ENCODE measurements around the gene PCCB. TPM values are rescaled to one million over a fixed set of nuclear protein-coding genes. Genes with fewer than 3 reads are reported as not detected.

PCCB gene
- total RNA-seq, 1 experiment from 2014 or later, result 46.8 TPM

DNA sequence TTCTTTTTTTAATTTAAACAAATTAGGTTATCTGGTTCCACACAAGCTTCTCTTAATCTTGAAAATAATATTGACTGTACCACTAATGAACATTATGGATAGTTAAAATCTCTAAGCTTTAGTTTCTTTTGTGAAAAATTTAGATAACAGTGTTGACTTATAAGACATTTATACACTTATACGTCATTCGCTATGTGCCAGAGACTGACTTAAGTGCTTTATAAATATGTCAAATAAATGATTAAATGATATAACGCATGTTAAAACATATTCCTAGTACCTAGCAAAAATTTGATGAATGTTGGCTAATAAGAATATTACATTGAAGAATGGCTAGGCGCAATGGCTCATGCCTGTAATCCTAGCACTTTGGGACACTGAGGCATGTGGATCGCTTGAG lies 96.3 kb downstream of the PCCB start:
- H3K9me3 ChIP-seq (ENCODE audit: insufficient read depth, low read depth), result no peaks in the 10 kb centered on the region
- peaks cover 12% of the 10 kb centered on the region; the same call in 1 of the 2 replicates for H3F3A ChIP-seq (ENCODE audit: insufficient read depth, low read depth)
- H4K20me1 ChIP-seq (ENCODE audit: insufficient read depth), result 0 out of 2 replicates have a peak, but pooled peaks cover 2% of the 10 kb centered on the region
- peaks cover 14% of the 10 kb centered on the region for H3K4me1 ChIP-seq (replicated peaks; ENCODE audit: insufficient read depth)
- intact Hi-C loops (cut with micrococcal nuclease; ENCODE audit: unreplicated experiment), result no loop called here
- DNase-seq, result no peak
- H3K36me3 ChIP-seq (ENCODE audit: low read depth), result peaks cover 13% of the 10 kb centered on the region; the same call in 1 of the 2 replicates
- CTCF ChIA-PET, result no interaction called here
- TF ChIP-seq, protein P1, sequence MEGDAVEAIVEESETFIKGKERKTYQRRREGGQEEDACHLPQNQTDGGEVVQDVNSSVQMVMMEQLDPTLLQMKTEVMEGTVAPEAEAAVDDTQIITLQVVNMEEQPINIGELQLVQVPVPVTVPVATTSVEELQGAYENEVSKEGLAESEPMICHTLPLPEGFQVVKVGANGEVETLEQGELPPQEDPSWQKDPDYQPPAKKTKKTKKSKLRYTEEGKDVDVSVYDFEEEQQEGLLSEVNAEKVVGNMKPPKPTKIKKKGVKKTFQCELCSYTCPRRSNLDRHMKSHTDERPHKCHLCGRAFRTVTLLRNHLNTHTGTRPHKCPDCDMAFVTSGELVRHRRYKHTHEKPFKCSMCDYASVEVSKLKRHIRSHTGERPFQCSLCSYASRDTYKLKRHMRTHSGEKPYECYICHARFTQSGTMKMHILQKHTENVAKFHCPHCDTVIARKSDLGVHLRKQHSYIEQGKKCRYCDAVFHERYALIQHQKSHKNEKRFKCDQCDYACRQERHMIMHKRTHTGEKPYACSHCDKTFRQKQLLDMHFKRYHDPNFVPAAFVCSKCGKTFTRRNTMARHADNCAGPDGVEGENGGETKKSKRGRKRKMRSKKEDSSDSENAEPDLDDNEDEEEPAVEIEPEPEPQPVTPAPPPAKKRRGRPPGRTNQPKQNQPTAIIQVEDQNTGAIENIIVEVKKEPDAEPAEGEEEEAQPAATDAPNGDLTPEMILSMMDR (conservative IDR thresholded peaks at IDR 0.05), result no peak
- no peak for TF ChIP-seq EZH2 (IDR thresholded peaks at IDR 0.05; ENCODE audit: low read depth)
- no peaks in the 10 kb centered on the region for H3K9me2 ChIP-seq (ENCODE audit: insufficient read depth)
- no peaks in the 10 kb centered on the region for H3K27me3 ChIP-seq (ENCODE audit: insufficient read depth, low read depth)
- no peak overlapping the region for H3K27ac ChIP-seq
- no peak overlapping the region for H3K4me3 ChIP-seq
- no peak overlapping the region for H3K4me2 ChIP-seq
- H3K79me2 ChIP-seq (ENCODE audit: low read depth), result no peaks in the 10 kb centered on the region
- BruUV-seq (replicated peaks), result no TSS peak
- POLR2A ChIA-PET (ENCODE audit: unreplicated experiment), result no interaction called here
- H2AFZ ChIP-seq, result no peak overlapping the region

DNA sequence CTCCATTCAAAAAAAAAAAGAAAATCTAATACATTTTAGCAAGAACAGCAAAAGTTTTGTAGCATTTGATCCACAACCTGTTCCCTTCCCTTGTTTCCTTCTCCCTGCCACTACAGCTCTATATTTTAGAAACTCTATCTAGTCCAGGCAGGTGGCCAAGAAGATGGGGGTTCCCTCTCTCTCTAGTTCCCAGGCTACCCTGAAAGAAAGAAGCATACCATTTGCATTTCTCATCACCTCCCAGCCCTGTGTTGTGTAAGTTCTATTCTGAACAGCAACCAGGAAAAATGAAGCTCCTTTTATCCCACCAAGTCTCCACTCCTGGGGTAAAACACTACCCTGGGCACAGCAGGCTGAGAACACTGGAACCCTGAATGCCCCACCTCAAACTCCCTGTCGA lies 100.0 kb downstream of the PCCB start:
- no peak overlapping the region for H2AFZ ChIP-seq
- peaks cover 10% of the 10 kb centered on the region; the same call in 1 of the 2 replicates for H3K36me3 ChIP-seq (ENCODE audit: low read depth)
- H3K4me3 ChIP-seq, result no peak overlapping the region
- peak overlapping the region; percentile 74 for H3K27ac ChIP-seq
- ChIA-PET CTCF (interaction anchor here (0.5 to 1.8 kb wide), 2 partner anchors 44 to 175 kb away, joined by 3 to 6 read pairs; no protein-coding TSS in a partner anchor), POLR2A (ENCODE audit: unreplicated experiment) (interaction anchor here (0.6 kb wide), 3 partner anchors 164 to 1824 kb away, joined by 3 to 16 read pairs (median 4); partner anchors contain the start of gene DBR1)
- BruUV-seq (replicated peaks), result no TSS peak
- TF ChIP-seq, protein P1 (conservative IDR thresholded peaks at IDR 0.05), result no peak
- TF ChIP-seq EZH2 (IDR thresholded peaks at IDR 0.05; ENCODE audit: low read depth), result no peak
- H3F3A ChIP-seq (ENCODE audit: insufficient read depth, low read depth), result peaks cover 12% of the 10 kb centered on the region; the same call in 1 of the 2 replicates
- H3K4me1 ChIP-seq (replicated peaks; ENCODE audit: insufficient read depth), result peaks cover 14% of the 10 kb centered on the region
- H3K9me3 ChIP-seq (ENCODE audit: insufficient read depth, low read depth), result no peaks in the 10 kb centered on the region
- peak overlapping the region; percentile 57 for H3K4me2 ChIP-seq
- no peaks in the 10 kb centered on the region for H3K79me2 ChIP-seq (ENCODE audit: low read depth)
- H4K20me1 ChIP-seq (ENCODE audit: insufficient read depth), result 0 out of 2 replicates have a peak, but pooled peaks cover 2% of the 10 kb centered on the region
- H3K27me3 ChIP-seq (ENCODE audit: insufficient read depth, low read depth), result no peaks in the 10 kb centered on the region
- intact Hi-C loops (cut with micrococcal nuclease; ENCODE audit: unreplicated experiment), result loop anchor here (1.0 to 5.0 kb wide), 3 partner anchors 154 to 402 kb away; partner anchors contain the start of genes MSL2 and STAG1
- peak; percentile 71 to 77 for DNase-seq
- H3K9me2 ChIP-seq (ENCODE audit: insufficient read depth), result no peaks in the 10 kb centered on the region

DNA sequence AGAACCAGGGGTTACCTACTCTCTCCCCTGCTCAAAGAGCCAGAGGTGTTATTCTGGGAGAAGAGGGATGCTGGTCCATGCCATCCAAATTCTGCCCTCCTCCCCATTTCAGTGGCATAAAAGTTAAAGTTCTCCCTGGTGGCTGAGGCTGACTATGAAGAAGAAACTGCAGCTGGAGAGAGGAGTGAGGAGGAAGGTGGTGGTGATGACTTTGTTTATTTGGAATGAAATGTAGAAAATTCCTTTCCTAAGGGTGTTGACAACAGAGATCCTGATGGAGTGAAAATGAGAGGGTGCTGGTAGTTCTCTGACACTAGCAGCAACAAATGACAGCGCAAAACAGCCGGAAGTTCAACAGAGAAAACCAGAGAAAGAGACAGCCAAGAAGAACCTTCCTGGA lies 100.4 kb downstream of the PCCB start:
- BruUV-seq (replicated peaks), result no TSS peak
- peak overlapping the region; percentile 57 for H3K4me2 ChIP-seq
- no peaks in the 10 kb centered on the region for H3K79me2 ChIP-seq (ENCODE audit: low read depth)
- TF ChIP-seq EZH2 (IDR thresholded peaks at IDR 0.05; ENCODE audit: low read depth), result no peak
- TF ChIP-seq, protein P1 (conservative IDR thresholded peaks at IDR 0.05), result no peak
- H2AFZ ChIP-seq, result no peak overlapping the region
- POLR2A ChIA-PET (ENCODE audit: unreplicated experiment), result interaction anchor here (0.6 kb wide), 2 partner anchors 165 to 453 kb away, joined by 3 to 4 read pairs; no protein-coding TSS in a partner anchor
- H3K9me2 ChIP-seq (ENCODE audit: insufficient read depth), result no peaks in the 10 kb centered on the region
- peaks cover 14% of the 10 kb centered on the region for H3K4me1 ChIP-seq (replicated peaks; ENCODE audit: insufficient read depth)
- 0 out of 2 replicates have a peak, but pooled peaks cover 2% of the 10 kb centered on the region for H4K20me1 ChIP-seq (ENCODE audit: insufficient read depth)
- peaks cover 12% of the 10 kb centered on the region; the same call in 1 of the 2 replicates for H3F3A ChIP-seq (ENCODE audit: insufficient read depth, low read depth)
- peaks cover 10% of the 10 kb centered on the region; the same call in 1 of the 2 replicates for H3K36me3 ChIP-seq (ENCODE audit: low read depth)
- no peak overlapping the region for H3K4me3 ChIP-seq
- CTCF ChIA-PET, result interaction anchor here (1.8 kb wide), 1 partner anchor 44 kb away, joined by 6 read pairs; no protein-coding TSS in a partner anchor
- intact Hi-C loops (cut with micrococcal nuclease; ENCODE audit: unreplicated experiment), result loop anchor here (1.0 to 5.0 kb wide), 3 partner anchors 154 to 402 kb away; partner anchors contain the start of genes MSL2 and STAG1
- peak overlapping the region; percentile 74 for H3K27ac ChIP-seq
- H3K9me3 ChIP-seq (ENCODE audit: insufficient read depth, low read depth), result no peaks in the 10 kb centered on the region
- no peak for DNase-seq
- H3K27me3 ChIP-seq (ENCODE audit: insufficient read depth, low read depth), result no peaks in the 10 kb centered on the region

Data from PC-9 (cell line).